ENCODE results near the gene RIC3. TPM values are rescaled to one million over a fixed set of nuclear protein-coding genes. Genes with fewer than 3 reads are reported as not detected.

The RIC3 gene, protein sequence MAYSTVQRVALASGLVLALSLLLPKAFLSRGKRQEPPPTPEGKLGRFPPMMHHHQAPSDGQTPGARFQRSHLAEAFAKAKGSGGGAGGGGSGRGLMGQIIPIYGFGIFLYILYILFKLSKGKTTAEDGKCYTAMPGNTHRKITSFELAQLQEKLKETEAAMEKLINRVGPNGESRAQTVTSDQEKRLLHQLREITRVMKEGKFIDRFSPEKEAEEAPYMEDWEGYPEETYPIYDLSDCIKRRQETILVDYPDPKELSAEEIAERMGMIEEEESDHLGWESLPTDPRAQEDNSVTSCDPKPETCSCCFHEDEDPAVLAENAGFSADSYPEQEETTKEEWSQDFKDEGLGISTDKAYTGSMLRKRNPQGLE
- total RNA-seq: not detected in 2 replicates

DNA sequence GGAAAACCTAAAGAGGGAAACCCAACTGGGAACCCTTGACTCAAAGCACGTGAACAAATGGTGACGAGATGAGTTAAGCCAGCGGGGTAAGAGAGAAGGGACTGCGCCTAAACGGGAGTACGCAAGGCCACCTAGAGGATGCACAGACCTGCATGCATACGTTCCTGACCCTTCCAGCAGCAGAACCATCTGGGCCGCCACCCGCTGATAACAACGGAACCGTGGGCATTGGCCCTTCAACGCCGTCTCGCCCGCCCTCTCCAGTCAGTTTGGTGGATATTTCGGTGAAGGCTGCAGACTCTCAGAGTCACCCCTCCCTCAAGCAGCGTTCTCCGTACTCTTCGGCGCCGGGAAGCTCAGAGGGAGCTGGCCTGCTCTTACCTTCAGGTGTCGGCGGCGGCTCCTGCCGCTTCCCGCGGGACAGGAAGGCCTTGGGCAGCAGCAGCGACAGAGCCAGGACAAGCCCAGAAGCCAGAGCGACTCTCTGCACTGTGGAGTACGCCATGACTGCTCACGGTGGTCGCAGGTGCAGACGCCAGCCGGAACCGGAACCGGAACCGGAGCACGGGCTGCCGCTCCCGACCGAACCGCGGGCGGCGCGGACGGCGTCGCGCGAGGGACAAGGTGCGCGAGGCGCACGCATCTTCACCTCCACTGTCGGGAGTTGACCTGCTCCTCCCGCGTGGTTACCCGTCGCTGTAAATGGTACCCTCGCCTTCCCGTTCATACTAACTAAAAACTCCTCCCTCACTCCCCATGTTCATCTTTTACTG lies at the start of gene RIC3:
TSS of gene RIC3 (minus strand) at position 541 of the 773 bp plus-strand sequence. CDS start at position 505, 36 bp downstream.

GRCh38 chr11:8080674-8081590 lies 87.9 kb downstream of the RIC3 start, which contains the start of gene TUB:
Gene TUB (plus strand): TSS chr11:8081211. CDS start chr11:8081511, 300 bp downstream.

Other genes starting within 250 kb of the RIC3 start
- not detected in 2 replicates for gene OR10A6, start 237.8 kb downstream of the RIC3 start, total RNA-seq
- gene OR10A3, start 227.3 kb downstream of the RIC3 start, total RNA-seq: not detected in 2 replicates
- gene NLRP10, start 203.6 kb downstream of the RIC3 start, total RNA-seq: not detected in 2 replicates
- 282 and 303 TPM in 2 replicates for gene EIF3F, start 181.7 kb downstream of the RIC3 start, total RNA-seq
- 6.3 and 7.2 TPM in 2 replicates for gene TUB, start 87.8 kb downstream of the RIC3 start, total RNA-seq
- not detected in 2 replicates for gene LMO1, start 94.9 kb upstream of the RIC3 start, total RNA-seq